T-helper 2 cell treated with Interferon-gamma antibody and Interleukin-4, amounts not matched to agents 5 μg/mL and 100 μg/mL, for 36 hours (primary cell): ENCODE measurements around the gene MRPL54.

Source experiments
- DNase-seq: peaks from one replicate; pipeline ENCODE4 v3.0.0; 2021; ENCODE audit warnings: low spot score
- H3K27ac Mint-ChIP-seq: one replicate; pipeline ENCODE4 v1.8.0; 2021; ENCODE audit warnings: mild to moderate bottlenecking, mixed read lengths
- H3K27me3 Mint-ChIP-seq: one replicate; pipeline ENCODE4 v1.8.0; 2021; ENCODE audit warnings: low read depth, mixed read lengths
- H3K36me3 Mint-ChIP-seq: one replicate; pipeline ENCODE4 v1.8.0; 2021; ENCODE audit warnings: low read depth, mixed read lengths
- H3K4me1 Mint-ChIP-seq: one replicate; pipeline ENCODE4 v1.8.0; 2021; ENCODE audit warnings: low read depth, mixed read lengths
- H3K4me3 Mint-ChIP-seq: one replicate; pipeline ENCODE4 v1.8.0; 2022; ENCODE audit warnings: mild to moderate bottlenecking, moderate library complexity, mixed read lengths
- H3K9me3 Mint-ChIP-seq: one replicate; pipeline ENCODE4 v1.8.0; 2021; ENCODE audit warnings: mixed read lengths

MRPL54 gene

DNA sequence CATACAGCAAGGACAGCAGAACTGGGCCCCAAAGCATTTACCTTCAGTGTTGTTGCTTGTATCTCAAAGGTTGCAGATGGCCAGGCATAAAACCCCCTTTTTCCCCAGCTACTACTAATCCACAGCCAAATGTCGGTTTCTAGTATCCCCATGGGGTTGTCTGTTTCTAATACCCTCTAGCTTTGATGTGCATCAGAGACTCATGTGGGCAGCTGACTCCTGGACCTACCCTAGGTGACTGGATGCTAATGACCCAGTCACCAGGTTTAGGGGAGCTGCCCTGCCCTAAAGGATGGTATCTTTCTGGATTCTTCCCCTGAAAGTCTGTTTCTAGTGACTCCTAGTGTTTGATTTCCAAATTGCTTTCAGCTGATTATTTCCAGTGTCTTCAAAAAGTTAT is 30.4 kb upstream of the MRPL54 start:
- no peak for DNase-seq
- H3K27me3 Mint-ChIP-seq, result no peaks in the 10 kb centered on the region
- H3K36me3 Mint-ChIP-seq, result no peaks in the 10 kb centered on the region

GRCh38 chr19:3733549-3734309 is 28.8 kb upstream of the MRPL54 start:
- Mint-ChIP-seq H3K27ac (no peak overlapping the region), H3K36me3 (no peaks in the 10 kb centered on the region), H3K9me3 (no peaks in the 10 kb centered on the region), H3K4me3 (no peak overlapping the region), H3K4me1 (no peaks in the 10 kb centered on the region), H3K27me3 (no peaks in the 10 kb centered on the region)
- DNase-seq, result no peak

More for the DNA sequence above, 30.4 kb upstream of the MRPL54 start:
- no peaks in the 10 kb centered on the region for H3K9me3 Mint-ChIP-seq
- H3K4me1 Mint-ChIP-seq, result no peaks in the 10 kb centered on the region
- H3K27ac Mint-ChIP-seq, result no peak overlapping the region
- H3K4me3 Mint-ChIP-seq, result no peak overlapping the region

GRCh38 chr19:3734310-3734600 is 28.2 kb upstream of the MRPL54 start:
- no peaks in the 10 kb centered on the region for H3K9me3 Mint-ChIP-seq
- DNase-seq, result no peak
- no peak overlapping the region for H3K27ac Mint-ChIP-seq
- no peak overlapping the region for H3K4me3 Mint-ChIP-seq
- H3K4me1 Mint-ChIP-seq, result peaks cover under 1% of the 10 kb centered on the region
- H3K36me3 Mint-ChIP-seq, result no peaks in the 10 kb centered on the region
- H3K27me3 Mint-ChIP-seq, result no peaks in the 10 kb centered on the region

- H3K36me3 Mint-ChIP-seq, result no peaks in the 10 kb centered on the region
- DNase-seq, result no peak
- H3K4me3 Mint-ChIP-seq, result no peak overlapping the region
- peaks cover 3% of the 10 kb centered on the region for H3K4me1 Mint-ChIP-seq
- no peaks in the 10 kb centered on the region for H3K27me3 Mint-ChIP-seq
- H3K27ac Mint-ChIP-seq, result no peak overlapping the region
- no peaks in the 10 kb centered on the region for H3K9me3 Mint-ChIP-seq
Measured at GRCh38 chr19:3736106-3736724, 26.3 kb upstream of the MRPL54 start.

- no peak overlapping the region for H3K4me3 Mint-ChIP-seq
- DNase-seq, result no peak
- H3K9me3 Mint-ChIP-seq, result no peaks in the 10 kb centered on the region
- no peaks in the 10 kb centered on the region for H3K27me3 Mint-ChIP-seq
- H3K27ac Mint-ChIP-seq, result no peak overlapping the region
- no peaks in the 10 kb centered on the region for H3K36me3 Mint-ChIP-seq
- peaks cover 3% of the 10 kb centered on the region for H3K4me1 Mint-ChIP-seq
Measured at GRCh38 chr19:3737487-3738205, 24.8 kb upstream of the MRPL54 start.

- H3K4me3 Mint-ChIP-seq, result no peak overlapping the region
- H3K4me1 Mint-ChIP-seq, result peaks cover 3% of the 10 kb centered on the region
- no peaks in the 10 kb centered on the region for H3K9me3 Mint-ChIP-seq
- no peaks in the 10 kb centered on the region for H3K27me3 Mint-ChIP-seq
- H3K27ac Mint-ChIP-seq, result peak overlapping the region; percentile 38
- no peaks in the 10 kb centered on the region for H3K36me3 Mint-ChIP-seq
- DNase-seq, result no peak
Measured at GRCh38 chr19:3738477-3739220, 23.8 kb upstream of the MRPL54 start.

GRCh38 chr19:3740431-3740830 is 22.1 kb upstream of the MRPL54 start:
- no peaks in the 10 kb centered on the region for H3K9me3 Mint-ChIP-seq
- H3K4me3 Mint-ChIP-seq, result no peak overlapping the region
- no peak for DNase-seq
- H3K27ac Mint-ChIP-seq, result no peak overlapping the region
- H3K36me3 Mint-ChIP-seq, result no peaks in the 10 kb centered on the region
- peaks cover 3% of the 10 kb centered on the region for H3K4me1 Mint-ChIP-seq
- H3K27me3 Mint-ChIP-seq, result no peaks in the 10 kb centered on the region

- no peaks in the 10 kb centered on the region for H3K27me3 Mint-ChIP-seq
- H3K36me3 Mint-ChIP-seq, result no peaks in the 10 kb centered on the region
- no peak overlapping the region for H3K27ac Mint-ChIP-seq
- no peaks in the 10 kb centered on the region for H3K9me3 Mint-ChIP-seq
- no peak overlapping the region for H3K4me3 Mint-ChIP-seq
- DNase-seq, result no peak
- peaks cover 3% of the 10 kb centered on the region for H3K4me1 Mint-ChIP-seq
Measured at GRCh38 chr19:3743486-3743885, 19.0 kb upstream of the MRPL54 start.

GRCh38 chr19:3745363-3746045 is 17.0 kb upstream of the MRPL54 start:
- Mint-ChIP-seq H3K9me3 (no peaks in the 10 kb centered on the region), H3K4me3 (no peak overlapping the region), H3K27me3 (no peaks in the 10 kb centered on the region), H3K36me3 (peaks cover 8% of the 10 kb centered on the region), H3K4me1 (no peaks in the 10 kb centered on the region), H3K27ac (no peak overlapping the region)
- no peak for DNase-seq

GRCh38 chr19:3746371-3747056 is 16.0 kb upstream of the MRPL54 start:
- Mint-ChIP-seq H3K27ac (no peak overlapping the region), H3K4me3 (no peak overlapping the region), H3K36me3 (peaks cover 12% of the 10 kb centered on the region), H3K4me1 (no peaks in the 10 kb centered on the region), H3K9me3 (no peaks in the 10 kb centered on the region), H3K27me3 (no peaks in the 10 kb centered on the region)
- no peak for DNase-seq

DNA sequence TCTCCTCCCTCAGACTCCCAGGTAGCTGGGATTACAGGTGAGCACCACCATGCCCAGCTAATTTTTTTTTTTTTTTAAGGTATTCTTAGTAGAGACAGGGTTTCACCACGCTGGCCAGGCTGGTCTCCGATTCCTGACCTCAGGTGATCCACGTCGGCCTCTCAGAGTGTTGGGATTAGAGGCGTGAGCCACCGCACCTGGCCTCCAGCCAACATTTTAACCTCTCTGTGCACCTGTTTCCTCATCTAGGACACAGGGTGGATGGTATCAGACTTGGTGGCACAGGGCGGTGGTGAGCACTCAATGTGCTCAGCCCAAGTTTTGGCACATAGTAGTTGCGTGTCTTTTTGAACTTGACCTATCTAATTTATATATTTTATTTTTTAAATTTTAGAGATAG is 13.5 kb upstream of the MRPL54 start:
- Mint-ChIP-seq H3K27me3 (no peaks in the 10 kb centered on the region), H3K4me3 (no peak overlapping the region), H3K36me3 (peaks cover 12% of the 10 kb centered on the region), H3K4me1 (no peaks in the 10 kb centered on the region), H3K9me3 (no peaks in the 10 kb centered on the region), H3K27ac (no peak overlapping the region)
- DNase-seq, result no peak

GRCh38 chr19:3750211-3750610 is 12.3 kb upstream of the MRPL54 start:
- Mint-ChIP-seq H3K4me1 (peaks cover 4% of the 10 kb centered on the region), H3K27ac (no peak overlapping the region), H3K9me3 (no peaks in the 10 kb centered on the region), H3K4me3 (no peak overlapping the region), H3K36me3 (peaks cover 20% of the 10 kb centered on the region), H3K27me3 (no peaks in the 10 kb centered on the region)
- DNase-seq, result no peak

DNA sequence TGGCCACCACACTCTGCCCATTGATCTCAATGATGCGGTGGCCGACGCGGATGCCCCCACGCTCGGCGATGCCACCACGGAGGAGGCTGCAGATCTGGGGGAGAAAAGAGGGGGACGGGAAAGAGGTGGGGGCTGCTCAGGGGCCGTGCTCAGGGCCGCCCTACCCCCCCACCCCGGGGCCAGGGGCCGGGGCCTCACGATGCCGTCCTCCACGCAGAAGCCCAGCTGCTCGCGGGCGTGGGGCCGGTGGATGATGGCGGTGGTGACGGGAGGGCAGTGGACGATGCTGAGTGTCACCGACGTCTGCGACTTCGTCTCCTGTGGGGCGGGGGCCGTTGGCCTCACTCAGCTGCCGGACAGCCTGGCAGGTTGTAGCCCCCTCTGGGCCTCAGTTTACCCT is 11.2 kb upstream of the MRPL54 start:
- Mint-ChIP-seq H3K27me3 (no peaks in the 10 kb centered on the region), H3K4me1 (peaks cover 5% of the 10 kb centered on the region), H3K27ac (no peak overlapping the region), H3K4me3 (no peak overlapping the region), H3K36me3 (peaks cover 21% of the 10 kb centered on the region), H3K9me3 (no peaks in the 10 kb centered on the region)
- no peak for DNase-seq
